WTC11 (cell line): Measurements from ENCODE around the gene RRP1. TPM values are rescaled to one million over a fixed set of nuclear protein-coding genes. Genes with fewer than 3 reads are reported as not detected.

Source experiments
- ATAC-seq: fragments of 200-7000 bp; cut with Tn5 transposase; 2 replicates; pipeline ENCODE4 v1.10.0; 2021; ENCODE audit warnings: mild to moderate bottlenecking, moderate library complexity
- CTCF ChIA-PET: fragments of 300-600 bp; sonication (Branson Sonifier 250); formaldehyde crosslinking; loops from one replicate; lab custom pipeline; 2021; ENCODE audit warnings: antibody characterized with exemption; lab: Charles Lee
- POLR2A ChIA-PET: fragments of 350-600 bp; sonication (Branson Sonifier 250); formaldehyde crosslinking; loops from one replicate; lab custom pipeline; 2021; ENCODE audit warnings: antibody characterized with exemption; lab: Charles Lee
- DNase-seq: peaks from one replicate; pipeline ENCODE4 v3.0.0; 2021; ENCODE audit warnings: low spot score
- H3K27ac Mint-ChIP-seq: 2 replicates; pipeline ENCODE4 v1.8.0; 2021; ENCODE audit warnings: mixed read lengths
- H3K27me3 Mint-ChIP-seq: 2 replicates; pipeline ENCODE4 v1.8.0; 2021; ENCODE audit warnings: low read depth, mild to moderate bottlenecking, moderate library complexity, mixed read lengths
- H3K36me3 Mint-ChIP-seq: 2 replicates; pipeline ENCODE4 v1.8.0; 2021; ENCODE audit warnings: mixed read lengths
- H3K4me1 Mint-ChIP-seq: 2 replicates; pipeline ENCODE4 v1.8.0; 2022; ENCODE audit warnings: mixed read lengths
- H3K4me3 Mint-ChIP-seq: 2 replicates; pipeline ENCODE4 v1.8.0; 2021; ENCODE audit warnings: mild to moderate bottlenecking, moderate library complexity, mixed read lengths
- H3K9me3 Mint-ChIP-seq: 2 replicates; pipeline ENCODE4 v1.8.0; 2021; ENCODE audit warnings: mixed read lengths
- AFF4 ChIP-seq: sonication (generic); formaldehyde crosslinking; IDR thresholded peaks from 2 replicates; pipeline ENCODE4 v1.8.1; 2023; ENCODE audit warnings: mild to moderate bottlenecking, missing genetic modification reagents, borderline replicate concordance
- ATF2 ChIP-seq: sonication (generic); formaldehyde crosslinking; IDR thresholded peaks from 2 replicates; pipeline ENCODE4 v1.8.1; 2022; ENCODE audit warnings: low read depth, missing genetic modification reagents, borderline replicate concordance
- ATF3 ChIP-seq: sonication (generic); formaldehyde crosslinking; conservative IDR thresholded peaks from 2 replicates; pipeline ENCODE4 v1.8.1; 2022; ENCODE audit warnings: mild to moderate bottlenecking, missing genetic modification reagents
- CREB1 ChIP-seq: sonication (generic); formaldehyde crosslinking; IDR thresholded peaks from 2 replicates; pipeline ENCODE4 v1.8.0; 2023; ENCODE audit warnings: mild to moderate bottlenecking, missing genetic modification reagents
- E2F4 ChIP-seq: sonication (generic); formaldehyde crosslinking; IDR thresholded peaks from 2 replicates; pipeline ENCODE4 v1.8.1; 2022; ENCODE audit warnings: low read depth, mild to moderate bottlenecking, moderate library complexity, missing genetic modification reagents, borderline replicate concordance
- ELF4 ChIP-seq: sonication (generic); formaldehyde crosslinking; IDR thresholded peaks from 2 replicates; pipeline ENCODE4 v1.8.1; 2022; ENCODE audit warnings: low read depth, mild to moderate bottlenecking, moderate library complexity, missing genetic modification reagents
- FOXJ3 ChIP-seq: sonication (generic); formaldehyde crosslinking; IDR thresholded peaks from 2 replicates; pipeline ENCODE4 v1.9.0; 2021; ENCODE audit warnings: missing genetic modification reagents, mild to moderate bottlenecking, borderline replicate concordance
- GRHL2 ChIP-seq: fragments of 250-450 bp; sonication (Bioruptor Pico); IDR thresholded peaks from 2 replicates; pipeline ENCODE4 v1.8.0; 2022; ENCODE audit warnings: mild to moderate bottlenecking, moderate library complexity; ENCODE audit not compliant: insufficient replicate concordance, severe bottlenecking
- KAT7 ChIP-seq: sonication (generic); formaldehyde crosslinking; IDR thresholded peaks from 2 replicates; pipeline ENCODE4 v1.8.1; 2023; ENCODE audit warnings: missing genetic modification reagents, mild to moderate bottlenecking, borderline replicate concordance
- MLX ChIP-seq: sonication (generic); formaldehyde crosslinking; IDR thresholded peaks from 2 replicates; pipeline ENCODE4 v1.8.1; 2023; ENCODE audit warnings: mild to moderate bottlenecking, missing genetic modification reagents, moderate library complexity
- OVOL2 ChIP-seq: fragments of 250-450 bp; sonication (Bioruptor Pico); IDR thresholded peaks from 2 replicates; pipeline ENCODE4 v1.9.0; 2021; ENCODE audit warnings: mild to moderate bottlenecking, borderline replicate concordance
- PRDM15 ChIP-seq: sonication (generic); formaldehyde crosslinking; IDR thresholded peaks from 2 replicates; pipeline ENCODE4 v1.8.0; 2022; ENCODE audit warnings: missing genetic modification reagents
- PRRX2 ChIP-seq: fragments of 250-450 bp; sonication (Bioruptor Pico); IDR thresholded peaks from 2 replicates; pipeline ENCODE4 v1.8.0; 2021; ENCODE audit warnings: mild to moderate bottlenecking
- TEAD1 ChIP-seq: sonication (generic); formaldehyde crosslinking; IDR thresholded peaks from 2 replicates; pipeline ENCODE4 v1.8.0; 2022; ENCODE audit warnings: mild to moderate bottlenecking, missing genetic modification reagents
- TP53 ChIP-seq: sonication (generic); formaldehyde crosslinking; IDR thresholded peaks from 2 replicates; pipeline ENCODE4 v1.8.1; 2023; ENCODE audit warnings: mild to moderate bottlenecking, missing genetic modification reagents
- ZNF416 ChIP-seq: fragments of 250-450 bp; sonication (Bioruptor Pico); IDR thresholded peaks from 2 replicates; pipeline ENCODE4 v1.9.0; 2021; ENCODE audit warnings: mild to moderate bottlenecking, inconsistent platforms
- ZNF423 ChIP-seq: fragments of 250-450 bp; sonication (Bioruptor Pico); IDR thresholded peaks from 2 replicates; pipeline ENCODE4 v2.1.2; 2022; ENCODE audit warnings: mild to moderate bottlenecking, moderate library complexity
- ZNF671 ChIP-seq: fragments of 250-450 bp; sonication (Bioruptor Pico); IDR thresholded peaks from 2 replicates; pipeline ENCODE4 v1.8.0; 2021; ENCODE audit warnings: mild to moderate bottlenecking
- total RNA-seq: library from RNA; stranded (reverse); gene quantifications from 3 replicates; pipeline ENCODE4 v1.2.3, GENCODE V29; 2021

Gene RRP1
- total RNA-seq, 1 experiment from 2014 or later: 53.0 TPM

- CTCF ChIA-PET: interaction anchor here (0.6 to 1.0 kb wide), 2 partner anchors 26 to 33 kb away, joined by 3 read pairs; no protein-coding TSS in a partner anchor
- ATAC-seq (no peak), DNase-seq (no peak)
- POLR2A ChIA-PET: no interaction called here
- H3K36me3 Mint-ChIP-seq: peaks cover 19% of the 10 kb centered on the region
- H3K27me3 Mint-ChIP-seq: no peaks in the 10 kb centered on the region
- H3K27ac Mint-ChIP-seq: no peak overlapping the region
- H3K4me3 Mint-ChIP-seq: no peak overlapping the region
- 0 out of 2 replicates have a peak, but pooled peaks cover 4% of the 10 kb centered on the region for H3K4me1 Mint-ChIP-seq
- TF ChIP-seq KAT7 (no peak), E2F4 (no peak), CREB1 (CRISPR knock-in tag) (no peak), AFF4 (CRISPR knock-in tag) (no peak), TP53 (CRISPR knock-in tag) (no peak), ZNF671 (CRISPR knock-in tag) (no peak), GRHL2 (CRISPR knock-in tag) (no peak), PRRX2 (no peak), OVOL2 (CRISPR knock-in tag) (no peak), ATF2 (CRISPR knock-in tag) (no peak), ZNF416 (CRISPR knock-in tag) (no peak), FOXJ3 (CRISPR knock-in tag) (no peak), ATF3 (no peak), TEAD1 (CRISPR knock-in tag) (no peak), MLX (no peak), PRDM15 (no peak), ELF4 (no peak), ZNF423 (CRISPR knock-in tag) (no peak)
- H3K9me3 Mint-ChIP-seq: no peaks in the 10 kb centered on the region
Measured at GRCh38 chr21:43762303-43763128, 26.9 kb upstream of the RRP1 start.
